ENCODE measurements around the gene NPM1. TPM values are rescaled to one million over a fixed set of nuclear protein-coding genes. Genes with fewer than 3 reads are reported as not detected.
A peak's percentile ranks its signal among the peaks of the same experiment; 100 is the strongest.

The NPM1 gene
- total RNA-seq, 2 donors from 2014 or later, result 310 to 501 TPM

GRCh38 chr5:171363846-171364245, 23.8 kb upstream of the NPM1 start:
- H3K27ac ChIP-seq, result no peak overlapping the region
- no peaks in the 10 kb centered on the region for H3K27me3 ChIP-seq
- no peaks in the 10 kb centered on the region for H3K4me1 ChIP-seq
- intact Hi-C loops (cut with DNase I), result no loop called here
- TF ChIP-seq POLR2A (IDR thresholded peaks at IDR 0.05) (no peak), CTCF (IDR thresholded peaks at IDR 0.05) (no peak)
- WGBS, 2 donors, result 37 to 39% methylated on average over 3 of the region's 3 CpGs
- ATAC-seq, result no peak
- no peak for DNase-seq
- H3K4me3 ChIP-seq, result no peak overlapping the region
- no peaks in the 10 kb centered on the region for H3K9me3 ChIP-seq
- H3K36me3 ChIP-seq (replicated peaks in 1 of 2; ENCODE audit: insufficient read depth in 1 of 2, low read depth in 2 of 2), result no peaks in the 10 kb centered on the region

- intact Hi-C loops (cut with DNase I), result no loop called here
- DNase-seq (no peak), ATAC-seq (no peak)
- H3K27ac ChIP-seq, result no peak overlapping the region
- TF ChIP-seq CTCF (IDR thresholded peaks at IDR 0.05) (peak in 1 of 7 experiments; percentile 16), POLR2A (IDR thresholded peaks at IDR 0.05) (no peak)
- WGBS, 2 donors, result 37 to 42% methylated on average over 5 to 7 of the region's 7 CpGs
- no peaks in the 10 kb centered on the region for H3K4me1 ChIP-seq
- H3K4me3 ChIP-seq, result no peak overlapping the region
- no peaks in the 10 kb centered on the region for H3K9me3 ChIP-seq
- H3K36me3 ChIP-seq (replicated peaks in 1 of 2; ENCODE audit: insufficient read depth in 1 of 2, low read depth in 2 of 2), result no peaks in the 10 kb centered on the region
- no peaks in the 10 kb centered on the region for H3K27me3 ChIP-seq
Observed at GRCh38 chr5:171365351-171365750, 22.3 kb upstream of the NPM1 start.

- Histone ChIP-seq H3K4me1 (no peaks in the 10 kb centered on the region), H3K9me3 (no peaks in the 10 kb centered on the region), H3K36me3 (replicated peaks in 1 of 2; ENCODE audit: insufficient read depth in 1 of 2, low read depth in 2 of 2) (no peaks in the 10 kb centered on the region), H3K4me3 (no peak overlapping the region), H3K27me3 (no peaks in the 10 kb centered on the region), H3K27ac (no peak overlapping the region)
- 71 to 86% methylated on average over 3 to 5 of the region's 5 CpGs for WGBS, 2 donors
- ATAC-seq (no peak), DNase-seq (no peak)
- intact Hi-C loops (cut with DNase I), result no loop called here
- TF ChIP-seq POLR2A (IDR thresholded peaks at IDR 0.05) (no peak), CTCF (IDR thresholded peaks at IDR 0.05) (no peak)
Observed at GRCh38 chr5:171366645-171367044, 21.0 kb upstream of the NPM1 start.

GRCh38 chr5:171367424-171368370, 20.0 kb upstream of the NPM1 start:
- no peaks in the 10 kb centered on the region for H3K27me3 ChIP-seq
- no peaks in the 10 kb centered on the region for H3K9me3 ChIP-seq
- DNase-seq, result no peak
- no peak overlapping the region for H3K4me3 ChIP-seq
- TF ChIP-seq POLR2A (IDR thresholded peaks at IDR 0.05) (no peak), CTCF (IDR thresholded peaks at IDR 0.05) (no peak)
- no peak for ATAC-seq
- H3K27ac ChIP-seq, result no peak overlapping the region
- no peaks in the 10 kb centered on the region for H3K36me3 ChIP-seq (replicated peaks in 1 of 2; ENCODE audit: insufficient read depth in 1 of 2, low read depth in 2 of 2)
- 71 to 81% methylated on average over 16 of the region's 16 CpGs for WGBS, 2 donors
- no peaks in the 10 kb centered on the region for H3K4me1 ChIP-seq
- intact Hi-C loops (cut with DNase I), result no loop called here

GRCh38 chr5:171369056-171369455, 18.6 kb upstream of the NPM1 start:
- intact Hi-C loops (cut with DNase I), result no loop called here
- Histone ChIP-seq H3K4me1 (no peaks in the 10 kb centered on the region), H3K27me3 (no peaks in the 10 kb centered on the region), H3K9me3 (no peaks in the 10 kb centered on the region), H3K27ac (no peak overlapping the region), H3K4me3 (no peak overlapping the region), H3K36me3 (replicated peaks in 1 of 2; ENCODE audit: insufficient read depth in 1 of 2, low read depth in 2 of 2) (no peaks in the 10 kb centered on the region)
- WGBS, 2 donors, result 92 to 94% methylated on average over 6 of the region's 6 CpGs
- ATAC-seq, result no peak
- TF ChIP-seq CTCF (IDR thresholded peaks at IDR 0.05) (no peak), POLR2A (IDR thresholded peaks at IDR 0.05) (no peak)
- DNase-seq, result no peak
